ENCODE data around the gene SHANK3.
"Not testable (repeated sequence)": the region's sequence is repeated elsewhere in the genome, so short reads cannot be mapped to it uniquely, and the experiment has no call there.

Gene SHANK3

GRCh38 chr22:50630376-50630775 is 42.2 kb upstream of the SHANK3 start:
- H3K4me1 ChIP-seq (ENCODE audit: control insufficient read depth in 1 of 2, insufficient read depth in 2 of 2, low read length in 2 of 2): peaks cover 17 to 25% of the 10 kb centered on the region in 2 donors
- H3K27ac ChIP-seq (ENCODE audit: low read depth, low read length): no peak overlapping the region
- H3K9ac ChIP-seq (ENCODE audit: low read depth in 1 of 2, low read length in 2 of 2): no peak overlapping the region
- no peaks in the 10 kb centered on the region for H3K36me3 ChIP-seq (ENCODE audit: control insufficient read depth in 1 of 2, insufficient read depth in 2 of 2, low read length in 2 of 2)
- H3K4me3 ChIP-seq (ENCODE audit: low read depth in 1 of 2, low read length in 2 of 2): no peak overlapping the region
- no peaks in the 10 kb centered on the region for H3K9me3 ChIP-seq (ENCODE audit: control insufficient read depth in 1 of 2, low read length in 2 of 2)
- no peaks in the 10 kb centered on the region for H3K27me3 ChIP-seq (ENCODE audit: control insufficient read depth in 1 of 2, insufficient read depth in 2 of 2, low read length in 2 of 2)

DNA sequence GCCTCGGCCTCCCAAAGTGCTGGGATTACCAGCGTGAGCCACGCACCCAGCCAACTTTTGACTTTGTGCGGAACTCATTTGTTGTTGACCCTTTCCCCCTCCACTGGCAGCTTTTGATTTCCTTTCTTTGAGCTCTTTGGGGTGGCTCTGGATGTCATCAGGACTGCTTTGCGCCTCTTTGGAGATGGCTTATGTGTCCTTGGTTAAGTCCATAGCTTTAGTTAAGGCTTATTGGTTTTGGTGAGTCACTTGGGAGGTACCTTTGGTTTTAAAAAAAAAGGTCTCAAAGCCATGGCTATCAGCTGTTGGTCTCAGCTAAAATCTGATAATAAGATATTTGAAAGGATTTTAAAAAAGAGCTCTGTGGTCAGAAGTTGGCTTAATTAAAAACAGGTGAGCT is 39.5 kb upstream of the SHANK3 start:
- Histone ChIP-seq H3K4me1 (ENCODE audit: control insufficient read depth in 1 of 2, insufficient read depth in 2 of 2, low read length in 2 of 2) (peaks cover 8% of the 10 kb centered on the region in 2 donors), H3K27ac (ENCODE audit: low read depth, low read length) (no peak overlapping the region), H3K36me3 (ENCODE audit: control insufficient read depth in 1 of 2, insufficient read depth in 2 of 2, low read length in 2 of 2) (no peaks in the 10 kb centered on the region)

GRCh38 chr22:50633771-50634170 is 38.9 kb upstream of the SHANK3 start:
- H3K27ac ChIP-seq (ENCODE audit: low read depth, low read length): no peak overlapping the region
- H3K4me3 ChIP-seq (ENCODE audit: low read depth in 1 of 2, low read length in 2 of 2): no peak overlapping the region
- no peaks in the 10 kb centered on the region for H3K9me3 ChIP-seq (ENCODE audit: control insufficient read depth in 1 of 2, low read length in 2 of 2)
- no peaks in the 10 kb centered on the region for H3K36me3 ChIP-seq (ENCODE audit: control insufficient read depth in 1 of 2, insufficient read depth in 2 of 2, low read length in 2 of 2)
- H3K9ac ChIP-seq (ENCODE audit: low read depth in 1 of 2, low read length in 2 of 2): no peak overlapping the region
- H3K4me1 ChIP-seq (ENCODE audit: control insufficient read depth in 1 of 2, insufficient read depth in 2 of 2, low read length in 2 of 2): peaks cover 3% of the 10 kb centered on the region in 2 donors
- H3K27me3 ChIP-seq (ENCODE audit: control insufficient read depth in 1 of 2, insufficient read depth in 2 of 2, low read length in 2 of 2): no peaks in the 10 kb centered on the region

More for the DNA sequence above, 39.5 kb upstream of the SHANK3 start:
- Histone ChIP-seq H3K27me3 (ENCODE audit: control insufficient read depth in 1 of 2, insufficient read depth in 2 of 2, low read length in 2 of 2) (no peaks in the 10 kb centered on the region), H3K9ac (ENCODE audit: low read depth in 1 of 2, low read length in 2 of 2) (no peak overlapping the region), H3K4me3 (ENCODE audit: low read depth in 1 of 2, low read length in 2 of 2) (no peak overlapping the region), H3K9me3 (ENCODE audit: control insufficient read depth in 1 of 2, low read length in 2 of 2) (no peaks in the 10 kb centered on the region)

DNA sequence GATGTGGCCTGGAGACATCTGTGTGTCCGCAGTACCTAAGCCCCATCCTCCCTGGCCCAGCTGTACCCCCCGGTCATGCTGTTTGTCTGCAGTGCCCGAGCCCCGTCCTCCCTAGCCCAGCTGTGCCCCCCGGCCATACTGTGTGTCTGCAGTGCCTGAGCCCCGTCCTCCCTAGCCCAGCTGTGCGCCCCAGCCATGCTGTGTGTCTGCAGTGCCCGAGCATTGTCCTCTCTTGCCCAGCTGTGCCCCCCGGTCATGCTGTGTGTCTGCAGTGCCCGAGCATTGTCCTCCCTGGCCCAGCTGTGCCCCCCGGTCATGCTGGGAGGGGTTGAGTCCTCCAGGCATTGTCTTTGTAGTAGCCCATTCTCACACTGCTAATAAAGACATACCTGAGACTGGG is 37.0 kb upstream of the SHANK3 start:
- no peak overlapping the region for H3K4me3 ChIP-seq (ENCODE audit: low read depth in 1 of 2, low read length in 2 of 2)
- H3K9me3 ChIP-seq (ENCODE audit: control insufficient read depth in 1 of 2, low read length in 2 of 2): no peaks in the 10 kb centered on the region
- no peaks in the 10 kb centered on the region for H3K27me3 ChIP-seq (ENCODE audit: control insufficient read depth in 1 of 2, insufficient read depth in 2 of 2, low read length in 2 of 2)
- no peak overlapping the region for H3K9ac ChIP-seq (ENCODE audit: low read depth in 1 of 2, low read length in 2 of 2)
- H3K36me3 ChIP-seq (ENCODE audit: control insufficient read depth in 1 of 2, insufficient read depth in 2 of 2, low read length in 2 of 2): no peaks in the 10 kb centered on the region
- no peaks in the 10 kb centered on the region for H3K4me1 ChIP-seq (ENCODE audit: control insufficient read depth in 1 of 2, insufficient read depth in 2 of 2, low read length in 2 of 2)
- H3K27ac ChIP-seq (ENCODE audit: low read depth, low read length): no peak overlapping the region

- not testable (repeated sequence) for H3K36me3 ChIP-seq (ENCODE audit: control insufficient read depth in 1 of 2, insufficient read depth in 2 of 2, low read length in 2 of 2); H3K4me1 ChIP-seq (ENCODE audit: control insufficient read depth in 1 of 2, insufficient read depth in 2 of 2, low read length in 2 of 2); H3K9me3 ChIP-seq (ENCODE audit: control insufficient read depth in 1 of 2, low read length in 2 of 2); H3K4me3 ChIP-seq (ENCODE audit: low read depth in 1 of 2, low read length in 2 of 2); H3K9ac ChIP-seq (ENCODE audit: low read depth in 1 of 2, low read length in 2 of 2); H3K27ac ChIP-seq (ENCODE audit: low read depth, low read length)
- H3K27me3 ChIP-seq (ENCODE audit: control insufficient read depth in 1 of 2, insufficient read depth in 2 of 2, low read length in 2 of 2): peaks cover 11 to 19% of the 10 kb centered on the region in 2 donors
Observed at GRCh38 chr22:50640296-50640695, 32.3 kb upstream of the SHANK3 start.

- peaks cover 0 to 9% of the 10 kb centered on the region in 2 donors for H3K4me1 ChIP-seq (ENCODE audit: control insufficient read depth in 1 of 2, insufficient read depth in 2 of 2, low read length in 2 of 2)
- H3K27me3 ChIP-seq (ENCODE audit: control insufficient read depth in 1 of 2, insufficient read depth in 2 of 2, low read length in 2 of 2): peaks cover 16 to 24% of the 10 kb centered on the region in 2 donors
- no peaks in the 10 kb centered on the region for H3K9me3 ChIP-seq (ENCODE audit: control insufficient read depth in 1 of 2, low read length in 2 of 2)
- no peak overlapping the region for H3K4me3 ChIP-seq (ENCODE audit: low read depth in 1 of 2, low read length in 2 of 2)
- H3K9ac ChIP-seq (ENCODE audit: low read depth in 1 of 2, low read length in 2 of 2): no peak overlapping the region
- H3K36me3 ChIP-seq (ENCODE audit: control insufficient read depth in 1 of 2, insufficient read depth in 2 of 2, low read length in 2 of 2): no peaks in the 10 kb centered on the region
- H3K27ac ChIP-seq (ENCODE audit: low read depth, low read length): no peak overlapping the region
Observed at GRCh38 chr22:50640857-50641647, 31.6 kb upstream of the SHANK3 start.

GRCh38 chr22:50641696-50642607 is 30.7 kb upstream of the SHANK3 start:
- Histone ChIP-seq H3K9ac (ENCODE audit: low read depth in 1 of 2, low read length in 2 of 2) (no peak overlapping the region), H3K4me1 (ENCODE audit: control insufficient read depth in 1 of 2, insufficient read depth in 2 of 2, low read length in 2 of 2) (peaks cover 0 to 9% of the 10 kb centered on the region in 2 donors), H3K27ac (ENCODE audit: low read depth, low read length) (no peak overlapping the region), H3K27me3 (ENCODE audit: control insufficient read depth in 1 of 2, insufficient read depth in 2 of 2, low read length in 2 of 2) (peaks cover 16 to 24% of the 10 kb centered on the region in 2 donors), H3K4me3 (ENCODE audit: low read depth in 1 of 2, low read length in 2 of 2) (peak overlapping the region in 1 of 2 donors; percentile 13), H3K36me3 (ENCODE audit: control insufficient read depth in 1 of 2, insufficient read depth in 2 of 2, low read length in 2 of 2) (no peaks in the 10 kb centered on the region), H3K9me3 (ENCODE audit: control insufficient read depth in 1 of 2, low read length in 2 of 2) (no peaks in the 10 kb centered on the region)

DNA sequence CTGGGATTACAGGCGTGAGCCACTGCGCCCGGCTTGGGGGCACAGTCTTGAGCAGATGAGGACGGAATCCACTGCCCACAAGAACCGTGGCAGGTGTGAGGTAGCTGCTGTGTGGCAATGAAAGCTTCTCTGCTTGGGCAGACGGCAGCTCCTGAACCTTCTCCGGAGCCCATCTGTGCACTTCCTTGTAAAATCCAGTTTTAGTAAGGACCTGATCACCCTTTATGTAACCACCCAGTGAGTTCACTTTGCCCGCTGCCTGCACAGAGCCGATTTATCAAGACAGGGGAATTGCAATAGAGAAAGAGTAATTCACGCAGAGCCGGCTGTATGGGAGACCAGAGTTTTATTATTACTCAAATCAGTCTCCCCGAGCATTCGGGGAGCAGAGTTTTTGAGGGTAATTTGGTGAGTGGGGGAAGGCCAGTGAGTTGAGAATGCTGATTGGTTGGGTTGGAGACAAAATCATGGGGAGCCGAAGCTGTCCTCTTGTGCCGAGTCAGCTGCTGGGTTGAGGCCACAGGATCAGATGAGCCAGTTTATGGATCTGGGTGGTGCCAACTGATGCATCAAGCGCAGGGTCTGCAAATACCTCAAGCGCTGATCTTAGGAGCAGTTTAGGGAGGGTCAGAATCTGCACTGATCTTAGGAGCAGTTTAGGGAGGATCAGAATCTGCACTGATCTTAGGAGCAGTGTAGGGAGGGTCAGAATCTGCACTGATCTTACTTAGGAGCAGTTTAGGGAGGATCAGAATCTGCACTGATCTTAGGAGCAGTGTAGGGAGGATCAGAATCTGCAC is 29.4 kb upstream of the SHANK3 start:
- H3K4me1 ChIP-seq (ENCODE audit: control insufficient read depth in 1 of 2, insufficient read depth in 2 of 2, low read length in 2 of 2); H3K9ac ChIP-seq (ENCODE audit: low read depth in 1 of 2, low read length in 2 of 2); H3K4me3 ChIP-seq (ENCODE audit: low read depth in 1 of 2, low read length in 2 of 2); H3K36me3 ChIP-seq (ENCODE audit: control insufficient read depth in 1 of 2, insufficient read depth in 2 of 2, low read length in 2 of 2); H3K27ac ChIP-seq (ENCODE audit: low read depth, low read length); H3K9me3 ChIP-seq (ENCODE audit: control insufficient read depth in 1 of 2, low read length in 2 of 2): not testable (repeated sequence)
- peaks cover 16 to 24% of the 10 kb centered on the region in 2 donors for H3K27me3 ChIP-seq (ENCODE audit: control insufficient read depth in 1 of 2, insufficient read depth in 2 of 2, low read length in 2 of 2)

DNA sequence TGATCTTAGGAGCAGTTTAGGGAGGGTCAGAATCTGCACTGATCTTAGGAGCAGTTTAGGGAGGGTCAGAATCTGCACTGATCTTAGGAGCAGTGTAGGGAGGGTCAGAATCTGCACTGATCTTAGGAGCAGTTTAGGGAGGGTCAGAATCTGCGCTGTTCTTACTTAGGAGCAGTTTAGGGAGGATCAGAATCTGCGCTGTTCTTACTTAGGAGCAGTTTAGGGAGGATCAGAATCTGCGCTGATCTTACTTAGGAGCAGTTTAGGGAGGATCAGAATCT is 28.9 kb upstream of the SHANK3 start:
- not testable (repeated sequence) for H3K9me3 ChIP-seq (ENCODE audit: control insufficient read depth in 1 of 2, low read length in 2 of 2); H3K4me3 ChIP-seq (ENCODE audit: low read depth in 1 of 2, low read length in 2 of 2); H3K27ac ChIP-seq (ENCODE audit: low read depth, low read length); H3K4me1 ChIP-seq (ENCODE audit: control insufficient read depth in 1 of 2, insufficient read depth in 2 of 2, low read length in 2 of 2); H3K9ac ChIP-seq (ENCODE audit: low read depth in 1 of 2, low read length in 2 of 2); H3K36me3 ChIP-seq (ENCODE audit: control insufficient read depth in 1 of 2, insufficient read depth in 2 of 2, low read length in 2 of 2)
- peaks cover 16 to 24% of the 10 kb centered on the region in 2 donors for H3K27me3 ChIP-seq (ENCODE audit: control insufficient read depth in 1 of 2, insufficient read depth in 2 of 2, low read length in 2 of 2)

GRCh38 chr22:50653256-50653655 is 19.4 kb upstream of the SHANK3 start:
- no peak overlapping the region for H3K4me3 ChIP-seq (ENCODE audit: low read depth in 1 of 2, low read length in 2 of 2)
- H3K9ac ChIP-seq (ENCODE audit: low read depth in 1 of 2, low read length in 2 of 2): no peak overlapping the region
- H3K27me3 ChIP-seq (ENCODE audit: control insufficient read depth in 1 of 2, insufficient read depth in 2 of 2, low read length in 2 of 2): peaks cover 0 to 6% of the 10 kb centered on the region in 2 donors
- no peak overlapping the region for H3K27ac ChIP-seq (ENCODE audit: low read depth, low read length)
- no peaks in the 10 kb centered on the region for H3K36me3 ChIP-seq (ENCODE audit: control insufficient read depth in 1 of 2, insufficient read depth in 2 of 2, low read length in 2 of 2)
- no peaks in the 10 kb centered on the region for H3K4me1 ChIP-seq (ENCODE audit: control insufficient read depth in 1 of 2, insufficient read depth in 2 of 2, low read length in 2 of 2)
- H3K9me3 ChIP-seq (ENCODE audit: control insufficient read depth in 1 of 2, low read length in 2 of 2): no peaks in the 10 kb centered on the region
